ENCODE data around the gene ADAP1.

Gene ADAP1

DNA sequence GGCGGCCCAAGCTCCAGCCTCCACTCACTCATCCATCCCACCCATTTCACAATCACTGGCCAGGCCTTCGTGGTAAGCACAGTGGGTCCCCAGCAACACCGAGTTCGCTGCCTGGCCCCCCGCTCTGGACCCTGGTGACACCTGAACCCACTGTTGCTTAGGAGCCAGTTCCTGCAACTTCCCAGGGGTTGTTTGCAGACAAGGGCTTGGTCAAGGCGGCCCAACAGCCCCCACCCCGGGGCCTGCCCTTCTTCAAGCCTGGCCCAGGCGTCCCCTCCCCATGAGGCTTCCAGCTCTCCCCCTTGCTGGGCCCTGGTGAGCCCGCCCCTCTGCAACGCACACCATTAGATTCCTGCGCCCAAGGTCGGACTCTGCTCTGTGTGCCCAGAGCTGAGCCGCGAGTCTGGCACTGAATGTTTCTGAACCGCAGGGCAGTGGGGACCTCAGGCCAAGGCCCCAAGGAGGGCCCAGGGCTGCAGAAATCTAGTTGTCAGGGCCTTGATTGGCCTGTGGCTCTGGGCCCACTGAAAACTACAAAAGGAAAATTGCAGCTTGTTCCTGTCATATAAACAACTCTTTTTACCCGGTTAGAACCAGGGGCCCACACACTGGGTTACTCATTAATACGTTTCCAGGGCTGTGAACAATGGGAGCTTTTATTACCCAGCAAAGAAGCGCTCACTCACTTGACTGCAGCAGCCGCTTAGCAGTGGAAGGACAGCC, 23.0 kb upstream of the ADAP1 start:
- peak overlapping the region; percentile 50 for H3K9ac ChIP-seq (ENCODE audit: low read length)
- H3K27me3 ChIP-seq (ENCODE audit: control insufficient read depth, insufficient read depth, low read length) = no peaks in the 10 kb centered on the region
- peaks cover 47% of the 10 kb centered on the region for H3K4me1 ChIP-seq (ENCODE audit: control insufficient read depth, insufficient read depth, low read length)
- no peaks in the 10 kb centered on the region for H3K9me3 ChIP-seq (ENCODE audit: control insufficient read depth, low read length)
- no peak overlapping the region for H3K4me3 ChIP-seq (ENCODE audit: low read length)
- no peaks in the 10 kb centered on the region for H3K36me3 ChIP-seq (ENCODE audit: control insufficient read depth, insufficient read depth, low read length)

DNA sequence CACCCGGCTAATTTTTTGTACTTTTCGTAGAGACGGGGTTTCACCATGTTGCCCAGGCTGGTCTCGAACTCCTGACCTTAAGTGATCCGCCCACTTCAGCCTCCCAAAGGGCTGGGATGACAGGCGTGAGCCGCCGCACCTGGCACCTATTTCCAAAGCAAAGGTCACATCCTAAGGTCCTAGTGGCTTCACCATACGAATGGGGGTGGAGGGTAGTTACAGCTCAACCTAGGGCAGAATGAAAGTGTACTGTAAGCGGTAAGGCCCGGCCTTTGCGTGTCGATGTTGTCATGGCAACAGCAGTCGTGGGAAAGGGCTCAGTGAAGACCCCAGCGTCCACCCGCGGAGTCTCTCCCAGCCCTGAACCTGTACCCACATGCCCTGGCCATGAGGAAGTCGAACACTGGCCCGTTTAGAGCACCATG, 22.4 kb upstream of the ADAP1 start:
- Histone ChIP-seq H3K27me3 (ENCODE audit: control insufficient read depth, insufficient read depth, low read length) (no peaks in the 10 kb centered on the region), H3K4me3 (ENCODE audit: low read length) (no peak overlapping the region), H3K9ac (ENCODE audit: low read length) (peak overlapping the region; percentile 50), H3K36me3 (ENCODE audit: control insufficient read depth, insufficient read depth, low read length) (no peaks in the 10 kb centered on the region), H3K4me1 (ENCODE audit: control insufficient read depth, insufficient read depth, low read length) (peaks cover 43% of the 10 kb centered on the region), H3K9me3 (ENCODE audit: control insufficient read depth, low read length) (no peaks in the 10 kb centered on the region)

DNA sequence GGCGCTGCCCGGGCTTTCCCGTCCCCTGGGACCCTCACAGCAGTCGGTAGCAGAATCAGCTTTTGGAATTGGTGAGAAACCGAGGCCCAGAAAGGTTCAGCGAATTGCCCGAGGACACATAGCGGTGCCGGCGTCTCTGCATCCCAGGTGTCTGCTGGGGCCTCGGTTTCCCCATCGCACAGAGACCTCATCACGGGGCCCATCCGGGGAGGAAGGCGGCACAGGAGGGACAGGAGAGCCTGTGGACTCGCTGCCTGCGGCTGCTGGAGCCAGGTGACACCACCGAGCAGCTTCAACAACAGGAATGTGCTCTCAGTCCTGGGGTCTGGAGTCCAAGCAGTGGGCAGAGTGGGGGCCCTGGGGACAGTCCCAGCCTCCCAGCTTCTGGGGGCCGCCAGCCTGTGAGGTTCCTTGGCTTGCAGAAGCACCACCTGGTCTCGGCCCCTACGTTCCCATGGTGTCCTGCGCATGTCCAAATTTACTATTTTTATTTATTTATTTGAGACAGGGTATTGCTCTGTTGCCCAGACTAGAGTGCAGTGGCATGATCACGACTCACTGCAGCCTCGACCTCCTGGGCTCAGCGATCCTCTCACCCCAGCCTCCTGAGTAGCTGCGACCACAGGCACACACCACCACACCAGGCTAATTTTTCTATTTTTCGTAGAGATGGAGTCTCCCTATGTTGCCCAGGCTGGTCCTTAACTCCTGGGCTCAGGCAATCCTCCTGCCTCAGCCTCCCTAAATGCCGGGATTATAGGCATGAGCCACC, 21.4 kb upstream of the ADAP1 start:
- Histone ChIP-seq H3K36me3 (ENCODE audit: control insufficient read depth, insufficient read depth, low read length) (peaks cover 4% of the 10 kb centered on the region), H3K4me1 (ENCODE audit: control insufficient read depth, insufficient read depth, low read length) (peaks cover 43% of the 10 kb centered on the region), H3K9ac (ENCODE audit: low read length) (peak overlapping the region; percentile 50), H3K27me3 (ENCODE audit: control insufficient read depth, insufficient read depth, low read length) (no peaks in the 10 kb centered on the region), H3K9me3 (ENCODE audit: control insufficient read depth, low read length) (no peaks in the 10 kb centered on the region), H3K4me3 (ENCODE audit: low read length) (peak overlapping the region; percentile 19)

DNA sequence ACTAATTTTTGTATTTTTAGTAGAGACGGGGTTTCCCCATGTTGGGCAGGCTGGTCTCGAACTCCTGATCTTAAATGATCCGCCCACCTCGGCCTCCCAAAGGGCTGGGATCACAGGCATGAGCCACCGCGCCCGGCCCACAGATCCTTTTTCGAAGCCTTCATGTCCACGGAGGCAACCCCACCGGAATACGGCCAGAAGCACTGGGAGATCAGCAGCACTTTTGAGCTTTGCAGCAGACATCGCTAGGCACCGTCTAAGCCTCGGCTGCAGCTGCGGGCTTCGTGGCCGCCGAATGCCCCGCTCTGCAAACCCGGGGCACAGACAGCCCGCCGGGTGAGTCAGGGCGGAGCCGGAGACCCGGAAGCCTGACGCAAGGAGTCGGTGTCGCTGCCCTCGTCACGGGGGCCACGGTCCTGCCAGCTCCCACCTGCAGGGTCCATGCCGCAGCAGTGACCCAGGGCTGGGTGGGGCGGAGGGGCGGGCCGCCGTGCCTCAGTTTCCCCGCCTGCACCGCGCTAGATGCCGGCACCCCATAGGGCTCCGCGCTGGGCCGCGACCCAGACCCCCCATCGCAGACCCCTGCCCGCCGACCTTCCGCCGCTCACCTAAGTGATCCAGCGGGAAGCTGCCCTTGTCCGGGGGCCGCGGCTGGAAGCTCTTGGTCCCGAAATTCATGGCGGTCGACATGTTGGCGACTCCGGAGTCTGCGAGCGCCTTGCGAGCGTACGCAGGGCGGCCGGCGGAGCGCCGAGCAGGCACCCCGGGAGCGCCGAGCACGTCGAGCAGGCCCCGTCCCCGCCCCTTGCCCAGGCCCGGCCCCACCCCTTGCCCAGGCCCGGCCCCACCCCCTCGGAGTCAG, 20.6 kb upstream of the ADAP1 start, which contains the start of gene COX19:
COX19 (minus strand) TSS at position 730 of the 862 bp plus-strand sequence; CDS start at position 690, 40 bp downstream.
- Histone ChIP-seq H3K4me3 (ENCODE audit: low read length) (peak within 1 kb of the TSS; percentile 60), H3K36me3 (ENCODE audit: control insufficient read depth, insufficient read depth, low read length) (peaks cover 6% of the 10 kb centered on the region), H3K9ac (ENCODE audit: low read length) (peak within 1 kb of the TSS; percentile 92), H3K9me3 (ENCODE audit: control insufficient read depth, low read length) (no peaks in the 10 kb centered on the region), H3K4me1 (ENCODE audit: control insufficient read depth, insufficient read depth, low read length) (peaks cover 43% of the 10 kb centered on the region), H3K27me3 (ENCODE audit: control insufficient read depth, insufficient read depth, low read length) (no peaks in the 10 kb centered on the region)

DNA sequence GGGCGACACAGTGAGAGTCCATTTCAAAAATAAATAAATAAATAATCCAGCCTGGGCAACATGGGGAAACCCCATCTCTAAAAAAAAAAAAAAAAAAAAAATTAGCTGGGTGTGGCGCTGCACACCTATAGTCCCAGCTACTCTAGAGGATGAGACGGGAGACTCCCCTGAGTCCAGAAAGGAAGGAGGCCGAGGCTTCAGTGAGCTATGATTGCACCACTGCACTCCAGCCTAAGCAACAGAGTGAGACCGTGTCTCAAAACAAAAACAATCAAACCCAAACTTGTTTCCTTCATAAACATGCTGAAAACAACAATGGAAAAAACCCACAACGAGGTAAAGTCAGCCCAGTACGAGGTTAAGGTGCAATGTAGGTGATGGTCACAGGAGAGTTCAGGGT, 19.7 kb upstream of the ADAP1 start:
- H3K9ac ChIP-seq (ENCODE audit: low read length) = peak overlapping the region; percentile 92
- peaks cover 6% of the 10 kb centered on the region for H3K36me3 ChIP-seq (ENCODE audit: control insufficient read depth, insufficient read depth, low read length)
- peaks cover 43% of the 10 kb centered on the region for H3K4me1 ChIP-seq (ENCODE audit: control insufficient read depth, insufficient read depth, low read length)

DNA sequence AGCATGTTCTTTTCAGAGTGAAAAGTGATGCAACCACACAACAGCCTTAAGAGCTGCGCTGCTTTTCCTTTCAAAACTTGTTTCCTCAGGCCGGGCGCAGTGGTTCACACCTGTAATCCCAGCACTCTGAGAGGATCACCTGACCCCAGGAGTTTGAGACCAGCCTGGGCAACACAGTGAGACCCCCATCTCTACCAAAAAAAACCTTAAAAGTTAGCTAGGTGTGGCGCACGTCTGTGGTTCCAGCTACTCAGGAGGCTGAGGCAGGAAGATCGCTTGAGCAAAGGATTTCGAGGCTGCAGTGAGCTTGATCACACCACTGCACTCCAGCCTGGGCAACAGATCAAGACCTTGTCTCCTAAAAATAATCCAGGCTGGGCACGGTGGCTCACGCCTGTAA, 18.8 kb upstream of the ADAP1 start:
- no peak overlapping the region for H3K9ac ChIP-seq (ENCODE audit: low read length)
- H3K36me3 ChIP-seq (ENCODE audit: control insufficient read depth, insufficient read depth, low read length) = peaks cover 6% of the 10 kb centered on the region
- H3K27me3 ChIP-seq (ENCODE audit: control insufficient read depth, insufficient read depth, low read length) = no peaks in the 10 kb centered on the region
- no peaks in the 10 kb centered on the region for H3K9me3 ChIP-seq (ENCODE audit: control insufficient read depth, low read length)
- peaks cover 38% of the 10 kb centered on the region for H3K4me1 ChIP-seq (ENCODE audit: control insufficient read depth, insufficient read depth, low read length)
- no peak overlapping the region for H3K4me3 ChIP-seq (ENCODE audit: low read length)

More for the DNA sequence above, 19.7 kb upstream of the ADAP1 start:
- Histone ChIP-seq H3K4me3 (ENCODE audit: low read length) (peak overlapping the region; percentile 60), H3K27me3 (ENCODE audit: control insufficient read depth, insufficient read depth, low read length) (no peaks in the 10 kb centered on the region), H3K9me3 (ENCODE audit: control insufficient read depth, low read length) (no peaks in the 10 kb centered on the region)

DNA sequence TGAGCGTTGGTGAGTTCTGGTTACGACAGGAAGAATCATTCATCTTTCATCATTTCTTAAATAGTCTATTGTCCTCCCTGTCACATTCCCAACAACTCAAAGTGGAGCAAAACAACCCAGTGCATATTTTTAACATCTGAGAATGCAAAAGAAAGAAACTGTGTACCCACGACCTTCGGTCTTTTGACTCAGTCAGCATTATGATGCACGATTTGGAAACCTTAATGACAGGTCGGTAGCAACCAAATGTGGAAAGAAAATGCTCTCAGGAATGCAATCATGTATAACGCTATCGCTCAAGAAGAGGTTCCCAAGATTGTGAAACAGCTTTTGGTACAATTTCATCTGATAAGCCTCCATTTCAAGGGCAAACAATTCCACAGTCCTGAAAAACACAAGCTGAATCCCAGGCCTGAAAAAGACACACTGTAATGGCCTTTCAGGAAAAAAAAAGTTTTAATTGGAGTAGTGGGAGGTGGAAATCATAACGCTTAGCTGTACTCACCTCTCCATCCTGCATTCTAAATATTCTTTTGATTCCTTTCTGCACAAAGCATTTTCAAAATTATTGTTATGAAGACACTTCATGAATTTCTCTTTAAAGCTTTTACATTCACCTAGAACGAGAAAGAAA, 18.3 kb upstream of the ADAP1 start:
- H3K4me3 ChIP-seq (ENCODE audit: low read length) = no peak overlapping the region
- H3K27me3 ChIP-seq (ENCODE audit: control insufficient read depth, insufficient read depth, low read length) = no peaks in the 10 kb centered on the region
- no peak overlapping the region for H3K9ac ChIP-seq (ENCODE audit: low read length)
- H3K9me3 ChIP-seq (ENCODE audit: control insufficient read depth, low read length) = no peaks in the 10 kb centered on the region
- H3K36me3 ChIP-seq (ENCODE audit: control insufficient read depth, insufficient read depth, low read length) = peaks cover 6% of the 10 kb centered on the region
- H3K4me1 ChIP-seq (ENCODE audit: control insufficient read depth, insufficient read depth, low read length) = peaks cover 33% of the 10 kb centered on the region

DNA sequence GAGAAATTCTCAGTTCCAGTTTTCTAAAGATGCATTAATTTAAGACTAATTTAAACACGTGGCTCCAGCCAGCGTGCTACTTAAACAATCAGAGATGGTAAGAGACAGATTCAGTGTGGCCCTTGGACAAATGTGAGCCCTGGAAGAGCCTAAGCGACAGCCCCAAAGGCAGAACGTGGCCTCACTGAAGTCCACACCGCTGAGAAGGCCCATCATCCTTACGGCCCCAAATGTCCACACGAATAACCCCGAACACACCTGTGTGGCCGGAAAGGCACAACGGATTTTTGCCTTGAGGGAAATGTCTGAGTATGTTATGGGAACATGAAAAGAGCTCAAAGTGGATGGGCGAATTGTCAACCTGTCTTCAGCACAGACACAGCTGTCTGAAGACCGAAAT, 17.6 kb upstream of the ADAP1 start:
- peaks cover 6% of the 10 kb centered on the region for H3K36me3 ChIP-seq (ENCODE audit: control insufficient read depth, insufficient read depth, low read length)
- no peaks in the 10 kb centered on the region for H3K9me3 ChIP-seq (ENCODE audit: control insufficient read depth, low read length)
- H3K9ac ChIP-seq (ENCODE audit: low read length) = no peak overlapping the region
- no peaks in the 10 kb centered on the region for H3K27me3 ChIP-seq (ENCODE audit: control insufficient read depth, insufficient read depth, low read length)
- H3K4me1 ChIP-seq (ENCODE audit: control insufficient read depth, insufficient read depth, low read length) = peaks cover 26% of the 10 kb centered on the region
- no peak overlapping the region for H3K4me3 ChIP-seq (ENCODE audit: low read length)

DNA sequence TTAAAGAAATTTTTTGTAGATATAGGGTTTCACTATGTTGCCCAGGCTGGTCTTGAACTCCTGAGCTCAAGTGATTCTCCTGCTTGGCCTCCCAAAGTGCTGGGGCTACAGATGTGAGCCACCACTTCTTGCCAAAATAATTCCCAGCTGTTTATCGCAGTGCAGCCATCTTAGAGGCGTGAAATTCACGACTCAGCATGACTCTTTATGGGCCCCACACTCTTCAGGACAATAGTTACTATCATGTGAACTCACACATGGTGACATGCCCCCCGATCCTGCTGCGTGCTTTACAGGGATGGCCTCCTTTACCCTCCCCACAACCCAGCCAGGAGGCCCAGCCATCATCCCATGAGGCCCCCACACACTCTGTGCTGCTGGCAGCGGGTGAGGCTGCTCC, 16.3 kb upstream of the ADAP1 start:
- Histone ChIP-seq H3K27me3 (ENCODE audit: control insufficient read depth, insufficient read depth, low read length) (no peaks in the 10 kb centered on the region), H3K9me3 (ENCODE audit: control insufficient read depth, low read length) (no peaks in the 10 kb centered on the region), H3K4me3 (ENCODE audit: low read length) (no peak overlapping the region), H3K36me3 (ENCODE audit: control insufficient read depth, insufficient read depth, low read length) (peaks cover 6% of the 10 kb centered on the region), H3K4me1 (ENCODE audit: control insufficient read depth, insufficient read depth, low read length) (peaks cover 13% of the 10 kb centered on the region), H3K9ac (ENCODE audit: low read length) (no peak overlapping the region)

DNA sequence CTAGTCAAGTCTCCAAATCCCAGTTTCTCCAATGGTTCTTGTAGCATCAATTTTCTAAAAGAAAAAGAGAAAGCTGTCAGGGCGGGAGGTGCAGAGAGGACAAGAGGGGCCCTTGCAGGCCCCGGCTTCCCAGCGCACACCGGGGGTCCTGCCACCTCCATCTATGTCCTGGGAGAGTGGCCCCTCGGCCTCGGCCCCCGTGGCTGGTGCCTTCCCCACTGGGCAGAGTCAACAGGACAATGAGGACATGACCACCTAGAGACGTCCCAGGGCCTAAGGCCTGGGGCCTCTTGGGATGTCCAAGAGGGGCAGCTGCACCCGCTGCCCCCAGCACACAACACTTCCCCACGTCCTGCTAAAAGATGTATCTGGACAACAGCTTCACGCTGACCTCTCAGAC, 14.9 kb upstream of the ADAP1 start:
- Histone ChIP-seq H3K27me3 (ENCODE audit: control insufficient read depth, insufficient read depth, low read length) (no peaks in the 10 kb centered on the region), H3K4me1 (ENCODE audit: control insufficient read depth, insufficient read depth, low read length) (peaks cover 21% of the 10 kb centered on the region), H3K36me3 (ENCODE audit: control insufficient read depth, insufficient read depth, low read length) (peaks cover 6% of the 10 kb centered on the region), H3K4me3 (ENCODE audit: low read length) (no peak overlapping the region), H3K9me3 (ENCODE audit: control insufficient read depth, low read length) (no peaks in the 10 kb centered on the region), H3K9ac (ENCODE audit: low read length) (no peak overlapping the region)

DNA sequence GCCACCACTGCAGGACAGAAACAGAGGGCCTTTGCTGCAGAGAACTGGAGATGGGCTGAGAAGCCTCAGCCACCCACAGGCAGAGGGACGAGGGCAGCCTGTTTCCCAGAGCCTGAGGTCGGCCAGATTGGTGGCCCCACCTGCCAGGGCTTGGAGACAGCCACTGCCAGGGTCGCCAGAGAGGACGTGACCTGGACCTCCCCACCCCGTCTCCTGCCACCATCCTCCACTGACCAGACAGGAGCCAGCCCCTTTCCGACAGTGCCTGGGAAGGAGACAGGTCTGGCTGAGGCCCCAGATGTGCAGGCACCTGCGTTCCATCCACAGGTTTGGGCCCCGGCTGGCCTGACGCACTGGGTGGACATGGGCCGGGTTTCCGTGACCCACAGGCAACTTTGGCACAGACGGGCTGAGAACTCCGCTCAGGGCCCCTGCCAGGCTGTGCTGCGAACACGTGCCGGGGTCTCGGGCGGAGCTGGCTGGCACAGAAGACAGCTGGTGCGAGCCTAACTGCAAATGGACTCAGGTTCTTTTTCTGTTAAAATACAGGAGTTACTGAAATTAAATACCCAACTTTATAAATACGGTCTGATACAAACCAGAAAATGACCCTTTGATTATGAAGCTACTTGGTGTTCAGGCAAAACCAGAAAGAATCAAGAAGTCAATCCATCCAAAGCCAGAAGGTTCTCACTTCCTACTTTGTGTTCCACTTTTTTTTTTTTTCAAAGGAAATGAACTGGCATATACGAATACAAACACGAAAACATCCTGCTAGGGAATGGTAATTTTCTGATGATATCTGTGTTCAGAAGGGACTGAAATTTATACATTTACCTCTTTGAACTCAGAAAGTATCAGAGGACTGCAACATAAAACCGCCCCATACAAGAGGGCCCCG, 14.0 kb upstream of the ADAP1 start:
- Histone ChIP-seq H3K4me1 (ENCODE audit: control insufficient read depth, insufficient read depth, low read length) (peaks cover 21% of the 10 kb centered on the region), H3K27me3 (ENCODE audit: control insufficient read depth, insufficient read depth, low read length) (peaks cover 3% of the 10 kb centered on the region), H3K36me3 (ENCODE audit: control insufficient read depth, insufficient read depth, low read length) (peaks cover 6% of the 10 kb centered on the region), H3K4me3 (ENCODE audit: low read length) (no peak overlapping the region), H3K9ac (ENCODE audit: low read length) (no peak overlapping the region), H3K9me3 (ENCODE audit: control insufficient read depth, low read length) (no peaks in the 10 kb centered on the region)
